Kidney (tissue), 14 donors: Measurements from ENCODE around the gene ADGRV1. TPM values are rescaled to one million over a fixed set of nuclear protein-coding genes. Genes with fewer than 3 reads are reported as not detected.

Source experiments
- DNase-seq, 5 donors: peaks; one replicate each; pipeline ENCODE4 v3.0.0-alpha.2; 2013 to 2020
- FAIRE-seq: peaks from 2 replicates; lab custom pipeline; 2012; peaks lifted over from hg19 to GRCh38; lab: Jason Lieb, UNC
- H3K27ac ChIP-seq, 2 donors: one replicate each; pipeline ENCODE4 v1.7.0; 2013; ENCODE audit warnings: low read depth in 2 of 2, low read length in 2 of 2, inconsistent platforms in 1 of 2
- H3K27me3 ChIP-seq: one replicate; pipeline ENCODE4 v1.7.1; 2013; ENCODE audit warnings: low read length, inconsistent platforms; ENCODE audit not compliant: control insufficient read depth, insufficient read depth
- H3K36me3 ChIP-seq, 3 donors: one replicate each; pipeline versions ENCODE4 v1.7.0 to v1.7.1; 2013; ENCODE audit warnings: low read length in 3 of 3, control low read depth in 1 of 3, inconsistent platforms in 1 of 3; ENCODE audit not compliant: insufficient read depth in 3 of 3, control insufficient read depth in 2 of 3
- H3K4me1 ChIP-seq, 3 donors: one replicate each; pipeline versions ENCODE4 v1.7.0 to v1.7.1; 2013; ENCODE audit warnings: low read length in 3 of 3, inconsistent platforms in 1 of 3, low read depth in 1 of 3; ENCODE audit not compliant: control insufficient read depth in 2 of 3, insufficient read depth in 2 of 3
- H3K4me3 ChIP-seq, 3 donors: one replicate each; pipeline versions ENCODE4 v1.7.0 to v1.8.1; 2013; ENCODE audit warnings: low read length in 3 of 3, control low read depth in 1 of 3, inconsistent platforms in 1 of 3
- H3K9ac ChIP-seq, 3 donors: one replicate each; pipeline versions ENCODE4 v1.7.0 to v1.7.1; 2013; ENCODE audit warnings: low read length in 3 of 3, control low read depth in 1 of 3, inconsistent platforms in 1 of 3
- H3K9me3 ChIP-seq, 3 donors: one replicate each; pipeline versions ENCODE4 v1.7.0 to v1.7.1; 2013; ENCODE audit warnings: low read length in 3 of 3, control low read depth in 1 of 3, inconsistent platforms in 1 of 3; ENCODE audit not compliant: control insufficient read depth in 2 of 3, insufficient read depth in 1 of 3
- CTCF ChIP-seq: IDR thresholded peaks from 3 replicates; pipeline ENCODE4 v1.5.1; 2012; ENCODE audit warnings: mild to moderate bottlenecking, moderate library complexity, borderline replicate concordance; ENCODE audit not compliant: insufficient read depth; ENCODE audit errors: extremely low read depth
- intact Hi-C: fragments of 100-400 bp; cut with DNase I; formaldehyde crosslinking; loops from one replicate; pipeline ENCODE4 v1.11.1; 2022
- polyA plus RNA-seq: library from polyadenylated mRNA; stranded (reverse); fragments of 350-450 nt; fragmentation: Illumina TruSeq; extraction: RNeasy Lipid Tissue Mini Kit (QIAGEN cat#74804); gene quantifications from one replicate; pipeline ENCODE4 v1.2.3, GENCODE V29; 2014; ENCODE audit warnings: low read depth, low replicate concordance; ENCODE audit not compliant: insufficient read depth
- total RNA-seq: library from RNA; stranded (reverse); fragmentation: NEBNext Ultra II Directional; extraction: Animal tissue kit (Norgen Biotek cat#: 25700); gene quantifications from one replicate; pipeline ENCODE4 v1.2.1, GENCODE V29; 2021
- donor health status: control.
- donor health status: control.
- donor health status: control.
- donor health status: control.
- donor health status: control.
- donor health status: DM: yes; HTN: yes; CAD: no.
- donor health status: Normal renal cell carcinoma (clear cell type).

Gene ADGRV1
- total and polyA plus RNA-seq, 2 donors from 2014 or later, result 7.0 to 7.3 TPM

- FAIRE-seq (no peak), DNase-seq (no peak)
- Histone ChIP-seq H3K36me3 (no peaks in the 10 kb centered on the region), H3K4me1 (peaks cover 0 to 5% (median 3%) of the 10 kb centered on the region in 3 donors), H3K9ac (no peak overlapping the region), H3K27ac (no peak overlapping the region), H3K9me3 (no peaks in the 10 kb centered on the region), H3K4me3 (no peak overlapping the region), H3K27me3 (no peaks in the 10 kb centered on the region)
- intact Hi-C loops, result no loop called here
- TF ChIP-seq CTCF, result no peak
Measured at GRCh38 chr5:91175708-91176107, 617.1 kb downstream of the ADGRV1 start.

DNA sequence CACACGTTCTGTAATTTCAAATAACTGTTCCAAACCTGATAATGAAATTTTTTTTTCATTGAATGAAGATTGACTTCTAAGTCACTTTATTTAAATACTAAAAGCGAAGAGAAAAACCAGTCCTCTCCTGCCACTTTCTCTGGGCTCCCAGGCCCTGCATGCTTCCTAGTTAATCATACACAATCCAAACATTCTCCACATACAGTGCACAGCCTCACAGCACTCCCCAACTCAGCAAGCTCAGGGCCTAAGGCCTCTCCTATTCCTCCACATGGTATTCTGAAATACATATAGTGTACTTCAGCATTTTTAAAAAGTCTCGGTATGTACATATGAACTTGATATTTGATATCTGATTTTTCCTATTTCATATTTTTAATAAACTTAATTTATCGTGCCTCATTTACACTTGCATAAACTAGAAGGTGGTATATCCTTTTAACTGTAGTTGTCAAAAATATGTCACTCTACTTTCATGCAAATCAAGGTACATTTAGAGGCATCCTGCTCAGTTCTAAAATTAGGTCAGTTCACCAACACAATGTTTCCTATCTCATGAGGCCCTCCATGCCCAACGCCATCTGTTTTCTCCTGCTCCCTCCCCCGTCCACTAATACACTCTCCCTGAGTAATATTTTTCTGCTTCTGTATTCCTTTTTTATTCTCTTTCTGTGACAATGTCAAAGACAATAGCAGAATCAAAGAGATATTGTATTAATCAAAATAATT is 617.9 kb downstream of the ADGRV1 start:
- H3K4me3 ChIP-seq, result no peak overlapping the region
- H3K36me3 ChIP-seq, result no peaks in the 10 kb centered on the region
- H3K9me3 ChIP-seq, result no peaks in the 10 kb centered on the region
- no peak overlapping the region for H3K9ac ChIP-seq
- H3K27ac ChIP-seq, result no peak overlapping the region
- peaks cover 0 to 5% (median 3%) of the 10 kb centered on the region in 3 donors for H3K4me1 ChIP-seq
- H3K27me3 ChIP-seq, result no peaks in the 10 kb centered on the region
- intact Hi-C loops, result no loop called here
- FAIRE-seq, result peak; percentile 8
- peak in 3 of 5 donors; percentile 52 to 81 (median 67) for DNase-seq
- no peak for TF ChIP-seq CTCF

DNA sequence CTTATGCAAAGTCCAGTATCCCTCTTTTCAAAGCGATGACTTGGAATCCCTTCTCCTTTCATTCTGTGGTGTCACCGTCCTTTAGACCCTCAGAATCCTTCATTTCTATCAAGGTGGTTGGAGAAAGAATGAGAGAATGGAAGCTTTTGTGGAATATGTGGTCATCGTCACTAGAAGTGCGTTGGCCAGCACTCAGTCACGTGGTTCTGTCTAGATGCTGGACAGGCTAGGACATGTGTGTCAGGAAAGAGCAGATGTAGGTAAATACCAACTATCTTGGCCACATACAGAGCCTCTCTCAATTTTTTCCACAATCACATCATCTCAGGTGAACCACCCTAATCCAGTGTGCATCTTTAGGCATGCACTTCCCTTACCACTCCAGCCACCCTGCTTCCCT is 618.5 kb downstream of the ADGRV1 start:
- FAIRE-seq (no peak), DNase-seq (no peak)
- Histone ChIP-seq H3K36me3 (no peaks in the 10 kb centered on the region), H3K9me3 (no peaks in the 10 kb centered on the region), H3K4me3 (no peak overlapping the region), H3K27me3 (no peaks in the 10 kb centered on the region), H3K27ac (no peak overlapping the region), H3K4me1 (peaks cover 0 to 5% (median 3%) of the 10 kb centered on the region in 3 donors), H3K9ac (no peak overlapping the region)
- no peak for TF ChIP-seq CTCF
- intact Hi-C loops, result no loop called here
